A375 (cell line): ENCODE measurements around the gene SPEM1. TPM values are rescaled to one million over a fixed set of nuclear protein-coding genes. Genes with fewer than 3 reads are reported as not detected.

Experiments
- total RNA-seq: library from RNA; depleted of rRNA; stranded (reverse); fragments of >200 nt; shearing (Covaris generic); gene quantifications from 2 replicates; pipeline ENCODE4 v1.2.3, GENCODE V29; 2014; rRNA removed

The SPEM1 gene
- not detected in 2 replicates for total RNA-seq

GRCh38 chr17:7419819-7420610, at the start of gene SPEM1:
SPEM1 (plus strand) TSS chr17:7420324; CDS start chr17:7420385, 61 bp downstream.

GRCh38 chr17:7380855-7381683, 39.1 kb upstream of the SPEM1 start, which contains the start of gene TNK1:
TNK1 (plus strand) TSS chr17:7381089; CDS start chr17:7382927, 1,838 bp downstream.

GRCh38 chr17:7394452-7395191, 25.5 kb upstream of the SPEM1 start, which contains the start of gene PLSCR3:
PLSCR3 (minus strand) TSS chr17:7394525; CDS start chr17:7394110, 415 bp downstream.

GRCh38 chr17:7403977-7404736, 16.0 kb upstream of the SPEM1 start, which contains the start of gene TMEM256:
TMEM256 (minus strand) TSS chr17:7404097; CDS start chr17:7404084, 13 bp downstream.

GRCh38 chr17:7407485-7408251, 12.5 kb upstream of the SPEM1 start, which contains the start of gene NLGN2:
NLGN2 (plus strand) TSS chr17:7407845; CDS start chr17:7408256, 411 bp downstream.

GRCh38 chr17:7425316-7425715, 5.2 kb downstream of the SPEM1 start, which contains the start of gene SPEM2:
SPEM2 (plus strand) TSS chr17:7425616; CDS start chr17:7425689, 73 bp downstream.

GRCh38 chr17:7428557-7428956, 8.4 kb downstream of the SPEM1 start, which contains the start of gene SPEM3:
SPEM3 (plus strand) TSS chr17:7428857; CDS start chr17:7428903, 46 bp downstream.

GRCh38 chr17:7439462-7440112, 19.5 kb downstream of the SPEM1 start, which contains the start of gene FGF11:
FGF11 (plus strand) TSS chr17:7439512; CDS start chr17:7439621, 109 bp downstream.

GRCh38 chr17:7444682-7445618, 24.8 kb downstream of the SPEM1 start, which contains the start of gene CHRNB1:
CHRNB1 (plus strand) TSS chr17:7445061; CDS start chr17:7445128, 67 bp downstream.

Other genes with a start within 250 kb of the SPEM1 start
- 2.0 and 3.1 TPM in 2 replicates for gene ASGR1, start 241.0 kb upstream of the SPEM1 start, total RNA-seq
- 18.1 and 25.8 TPM in 2 replicates for gene DLG4, start 200.5 kb upstream of the SPEM1 start, total RNA-seq
- 659 and 664 TPM in 2 replicates for gene ACADVL, start 200.4 kb upstream of the SPEM1 start, total RNA-seq
- 67.9 and 69.8 TPM in 2 replicates for gene DVL2, start 185.8 kb upstream of the SPEM1 start, total RNA-seq
- gene PHF23, start 180.9 kb upstream of the SPEM1 start, total RNA-seq = 52.4 and 54.4 TPM in 2 replicates
- gene GABARAP, start 177.9 kb upstream of the SPEM1 start, total RNA-seq = 147 and 165 TPM in 2 replicates
- gene CTDNEP1, start 168.6 kb upstream of the SPEM1 start, total RNA-seq = 53.1 and 75.3 TPM in 2 replicates
- gene ELP5, start 168.1 kb upstream of the SPEM1 start, total RNA-seq = 69.7 and 99.4 TPM in 2 replicates
- gene CLDN7, start 157.8 kb upstream of the SPEM1 start, total RNA-seq = 0.49 and 0.50 TPM in 2 replicates
- 0.05 TPM in 1 of 2 replicates, not detected in the other for gene SLC2A4, start 138.6 kb upstream of the SPEM1 start, total RNA-seq
- gene YBX2, start 125.7 kb upstream of the SPEM1 start, total RNA-seq = not detected in 2 replicates
- 1,009 and 1,089 TPM in 2 replicates for gene EIF5A, start 112.7 kb upstream of the SPEM1 start, total RNA-seq
- 97.9 and 100 TPM in 2 replicates for gene GPS2, start 105.0 kb upstream of the SPEM1 start, total RNA-seq
- 14.2 and 17.0 TPM in 2 replicates for gene NEURL4, start 91.0 kb upstream of the SPEM1 start, total RNA-seq
- gene ACAP1, start 83.8 kb upstream of the SPEM1 start, total RNA-seq = 2.5 and 5.1 TPM in 2 replicates
- 5.3 and 7.2 TPM in 2 replicates for gene KCTD11, start 68.2 kb upstream of the SPEM1 start, total RNA-seq
- gene TMEM95, start 65.2 kb upstream of the SPEM1 start, total RNA-seq = not detected in 2 replicates
- gene TNK1, start 39.2 kb upstream of the SPEM1 start, total RNA-seq = 1.0 and 2.4 TPM in 2 replicates
- 32.1 and 34.0 TPM in 2 replicates for gene PLSCR3, start 25.8 kb upstream of the SPEM1 start, total RNA-seq
- gene TMEM256, start 16.2 kb upstream of the SPEM1 start, total RNA-seq = 111 and 127 TPM in 2 replicates
- 9.7 and 10.0 TPM in 2 replicates for gene NLGN2, start 12.5 kb upstream of the SPEM1 start, total RNA-seq
- not detected in 2 replicates for gene SPEM2, start 5.3 kb downstream of the SPEM1 start, total RNA-seq
- not detected in 2 replicates for gene SPEM3, start 8.5 kb downstream of the SPEM1 start, total RNA-seq
- 4.0 and 7.8 TPM in 2 replicates for gene TMEM102, start 15.1 kb downstream of the SPEM1 start, total RNA-seq
- gene FGF11, start 19.2 kb downstream of the SPEM1 start, total RNA-seq = 0.38 and 0.98 TPM in 2 replicates
- gene CHRNB1, start 24.7 kb downstream of the SPEM1 start, total RNA-seq = 6.1 and 6.9 TPM in 2 replicates
- gene ZBTB4, start 59.3 kb downstream of the SPEM1 start, total RNA-seq = 12.8 and 13.5 TPM in 2 replicates
- not detected in 2 replicates for gene SLC35G6, start 61.1 kb downstream of the SPEM1 start, total RNA-seq
- gene POLR2A, start 64.0 kb downstream of the SPEM1 start, total RNA-seq = 53.6 and 115 TPM in 2 replicates
- 0.45 and 0.66 TPM in 2 replicates for gene TNFSF12, start 128.7 kb downstream of the SPEM1 start, total RNA-seq
- gene TNFSF13, start 138.4 kb downstream of the SPEM1 start, total RNA-seq = 0.90 and 1.5 TPM in 2 replicates
- 96.6 and 98.8 TPM in 2 replicates for gene SENP3, start 141.6 kb downstream of the SPEM1 start, total RNA-seq
- gene CD68, start 159.3 kb downstream of the SPEM1 start, total RNA-seq = 29.1 and 38.4 TPM in 2 replicates
- gene MPDU1, start 163.5 kb downstream of the SPEM1 start, total RNA-seq = 88.3 and 111 TPM in 2 replicates
- gene SOX15, start 169.8 kb downstream of the SPEM1 start, total RNA-seq = 0.60 TPM in 1 of 2 replicates, not detected in the other
- 78.4 and 79.8 TPM in 2 replicates for gene FXR2, start 194.6 kb downstream of the SPEM1 start, total RNA-seq
- 36.6 and 36.9 TPM in 2 replicates for gene SAT2, start 207.5 kb downstream of the SPEM1 start, total RNA-seq
- gene SHBG, start 209.8 kb downstream of the SPEM1 start, total RNA-seq = not detected in 2 replicates
- 0.03 and 0.08 TPM in 2 replicates for gene ATP1B2, start 230.6 kb downstream of the SPEM1 start, total RNA-seq